GM21515 (cell line): ENCODE data around the gene HTR1D.

Experiments
- ATAC-seq: cut with Tn5 transposase; IDR thresholded peaks from one replicate; pipeline ENCODE4 v1.9.1; 2021; ENCODE audit not compliant: unreplicated experiment

Gene HTR1D

DNA sequence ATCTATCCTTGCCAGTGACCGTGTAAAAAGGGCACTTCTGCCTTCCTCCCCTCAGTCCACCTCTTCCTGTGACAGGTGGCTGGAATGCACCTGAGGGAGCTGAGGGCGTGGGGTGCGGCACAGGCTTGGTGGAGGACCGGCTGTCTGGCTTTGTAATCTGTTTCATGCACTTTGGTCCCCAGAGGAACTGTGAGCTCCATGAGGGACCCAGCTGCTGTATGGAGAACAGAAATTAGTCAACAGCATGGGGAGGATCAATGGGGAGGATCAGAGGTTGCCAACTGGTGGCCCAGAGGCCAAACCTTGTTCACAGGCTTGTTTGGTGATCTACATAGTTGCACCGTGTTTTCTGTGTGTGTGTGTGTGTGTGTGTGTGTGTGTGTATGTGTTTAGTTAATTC, 29.7 kb downstream of the HTR1D start:
- no peak for ATAC-seq

DNA sequence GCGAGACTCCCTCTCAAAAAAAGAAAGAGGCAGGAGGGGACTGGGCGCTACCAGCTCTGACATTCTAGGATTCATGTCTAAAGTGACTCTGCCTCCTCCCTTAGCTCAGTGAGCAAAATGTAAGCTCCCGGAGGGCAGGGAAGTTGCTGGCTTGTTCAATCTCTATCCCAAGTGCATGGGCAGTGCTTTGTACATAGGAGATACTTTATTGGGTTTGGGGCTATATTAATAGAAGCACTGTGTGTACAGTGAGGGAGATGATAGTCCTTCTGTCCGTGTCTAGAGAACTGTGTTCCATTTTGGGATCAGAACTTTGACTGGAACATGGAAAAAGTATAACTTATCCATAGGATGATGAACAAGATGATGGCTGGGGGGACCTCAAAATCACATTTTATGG, 31.9 kb downstream of the HTR1D start:
- ATAC-seq: no peak

DNA sequence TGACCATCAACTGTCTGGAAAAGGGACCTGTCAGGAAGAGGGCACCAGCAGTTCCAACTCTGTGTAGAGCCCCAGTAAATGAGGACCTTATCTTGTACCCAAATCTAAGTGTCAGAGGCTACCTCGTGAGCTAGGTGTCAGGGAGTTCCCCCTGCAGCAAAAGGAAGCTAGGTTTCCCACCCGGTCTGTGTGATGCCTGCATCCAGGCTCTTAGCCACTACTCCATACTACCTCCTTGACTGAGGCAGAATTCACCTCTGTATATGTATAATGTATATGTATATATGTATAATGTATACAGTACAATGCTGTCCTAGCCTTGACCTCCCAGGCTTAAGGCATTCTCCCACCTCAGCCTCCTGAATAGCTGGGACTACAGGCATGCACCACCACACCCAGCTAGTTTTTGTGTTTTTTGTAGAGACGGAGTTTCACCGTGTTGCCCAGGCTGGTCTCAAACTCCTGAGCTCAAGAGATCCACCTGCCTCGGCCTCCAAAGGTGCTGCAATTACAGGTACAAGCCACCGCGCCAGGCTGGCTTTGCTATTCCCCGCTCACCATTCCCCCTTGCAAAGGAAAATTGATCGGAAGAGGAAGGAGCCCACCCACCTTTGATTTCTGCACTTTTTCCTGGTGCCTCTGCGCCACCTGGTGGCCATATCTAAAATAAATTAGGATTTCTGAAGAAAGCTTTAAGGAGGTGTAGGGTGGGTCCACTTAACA, 32.9 kb downstream of the HTR1D start:
- ATAC-seq: no peak

DNA sequence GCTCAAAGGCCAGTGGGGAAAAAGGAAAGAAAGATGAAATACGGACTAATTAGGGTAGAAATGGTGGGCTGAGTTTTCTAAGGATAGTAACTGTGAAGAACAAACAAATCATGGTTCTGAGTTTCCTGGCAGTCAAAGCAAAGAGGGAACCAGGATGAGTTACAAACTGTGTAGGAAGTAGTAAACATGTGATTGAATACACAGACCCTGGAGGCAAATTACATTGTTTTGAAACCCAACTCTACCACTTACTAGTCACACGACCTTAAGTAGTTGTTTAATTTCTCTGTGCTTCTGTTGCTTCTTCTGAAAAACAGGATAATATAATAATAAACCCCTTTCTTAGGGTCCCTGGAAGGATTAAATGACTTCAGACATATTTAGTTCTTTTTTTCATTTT, 37.4 kb downstream of the HTR1D start:
- ATAC-seq: no peak

DNA sequence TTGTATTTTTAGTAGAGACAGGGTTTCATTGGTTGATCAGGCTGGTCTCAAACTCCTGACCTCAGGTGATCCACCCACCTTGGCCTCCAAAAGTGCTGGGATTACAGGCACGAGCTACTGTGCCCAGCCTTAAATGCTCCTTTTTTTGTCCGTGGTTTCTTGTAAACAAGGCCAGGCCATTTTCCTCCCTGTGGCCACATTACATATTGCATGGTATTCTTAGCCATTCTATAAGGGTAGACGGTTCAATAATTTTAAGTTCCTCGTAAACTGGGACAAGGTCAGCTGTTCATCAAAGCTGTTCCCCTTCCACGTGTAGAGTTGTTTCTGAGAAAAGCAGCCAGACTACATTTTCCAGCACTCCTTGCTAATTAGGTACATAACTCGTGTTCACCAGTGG, 38.4 kb downstream of the HTR1D start:
- ATAC-seq: no peak

DNA sequence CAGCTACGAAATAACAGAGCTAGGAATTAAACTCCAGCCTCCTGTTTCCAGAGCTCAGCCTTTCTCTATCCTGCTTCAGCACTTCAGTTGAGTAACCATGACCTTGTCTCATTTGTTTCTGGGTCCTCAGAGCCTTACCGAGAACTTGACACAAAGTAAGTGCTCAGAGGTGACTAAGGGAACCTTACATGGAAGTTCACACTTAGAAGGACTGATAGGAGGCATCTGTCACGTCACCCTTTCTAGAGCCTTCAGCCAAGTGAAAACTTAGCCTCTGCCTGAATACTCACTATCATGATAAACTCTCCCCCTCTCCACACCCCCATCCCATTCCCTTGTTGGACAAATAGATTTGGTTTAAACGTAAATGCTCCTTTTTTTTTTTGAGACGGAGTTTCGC, 38.9 kb downstream of the HTR1D start:
- ATAC-seq: no peak

DNA sequence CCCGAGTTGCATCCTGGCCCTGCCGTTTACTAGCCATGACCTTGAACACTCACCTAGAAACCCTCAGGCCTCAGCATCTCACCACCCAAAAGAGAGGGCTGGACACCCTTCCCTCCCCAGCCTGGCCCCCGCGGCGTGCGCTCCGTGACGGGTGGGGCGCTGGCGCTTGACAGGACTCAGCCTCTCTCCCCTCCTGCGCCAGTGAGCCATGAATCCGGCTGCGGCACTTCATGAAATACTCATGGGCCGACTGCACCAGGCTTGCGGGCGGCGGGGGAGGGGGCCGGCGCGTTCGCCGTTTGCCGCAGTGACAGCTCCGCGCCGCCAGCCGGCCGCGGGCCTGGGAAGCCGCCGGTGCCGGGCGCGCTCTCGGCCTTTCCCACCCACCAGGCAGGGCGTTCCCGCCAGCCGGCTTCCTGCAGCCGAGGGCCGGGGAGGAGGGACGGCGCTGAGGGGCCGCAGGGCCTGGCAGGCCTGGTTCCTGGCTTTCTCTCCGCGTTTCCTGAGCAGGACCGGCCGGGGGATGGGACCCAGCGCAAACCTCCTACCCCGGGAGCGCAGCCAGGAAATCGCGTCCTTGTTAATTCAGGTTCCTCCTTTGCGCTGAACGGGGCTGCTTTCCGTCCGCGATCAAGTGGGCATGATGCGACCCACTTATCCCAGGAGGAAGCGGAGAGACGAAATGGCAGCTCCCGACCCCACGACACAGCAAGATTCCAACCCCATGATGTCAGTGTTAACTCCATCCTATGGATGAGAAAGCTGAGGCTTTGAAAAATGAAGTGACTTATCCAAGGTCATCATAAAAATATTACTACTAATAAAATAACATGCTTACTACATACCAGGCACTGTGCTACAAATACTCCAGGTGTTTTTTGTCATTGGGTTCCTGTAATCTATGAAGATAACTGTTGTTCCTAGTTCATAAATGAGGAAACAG, 39.6 kb downstream of the HTR1D start:
- peak; percentile 78 for ATAC-seq

DNA sequence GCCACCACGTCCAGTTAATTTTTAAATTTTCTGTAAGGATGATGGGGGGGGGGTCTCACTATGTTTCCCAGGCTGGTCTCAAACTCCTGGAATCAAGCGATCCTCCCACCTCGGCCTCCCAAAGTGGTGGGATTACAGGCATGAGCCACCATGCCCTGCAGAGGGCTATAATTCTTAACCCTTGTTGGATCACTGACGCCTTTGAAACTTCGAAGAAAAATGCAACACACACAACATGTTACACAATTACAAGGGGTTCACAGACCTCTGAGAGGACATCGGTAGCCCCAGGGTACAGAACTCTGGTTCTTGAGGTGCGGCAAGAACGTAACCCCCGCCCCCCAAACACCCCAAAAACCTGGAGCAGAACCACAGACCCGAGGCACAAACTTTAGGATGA, 40.3 kb downstream of the HTR1D start:
- no peak for ATAC-seq

DNA sequence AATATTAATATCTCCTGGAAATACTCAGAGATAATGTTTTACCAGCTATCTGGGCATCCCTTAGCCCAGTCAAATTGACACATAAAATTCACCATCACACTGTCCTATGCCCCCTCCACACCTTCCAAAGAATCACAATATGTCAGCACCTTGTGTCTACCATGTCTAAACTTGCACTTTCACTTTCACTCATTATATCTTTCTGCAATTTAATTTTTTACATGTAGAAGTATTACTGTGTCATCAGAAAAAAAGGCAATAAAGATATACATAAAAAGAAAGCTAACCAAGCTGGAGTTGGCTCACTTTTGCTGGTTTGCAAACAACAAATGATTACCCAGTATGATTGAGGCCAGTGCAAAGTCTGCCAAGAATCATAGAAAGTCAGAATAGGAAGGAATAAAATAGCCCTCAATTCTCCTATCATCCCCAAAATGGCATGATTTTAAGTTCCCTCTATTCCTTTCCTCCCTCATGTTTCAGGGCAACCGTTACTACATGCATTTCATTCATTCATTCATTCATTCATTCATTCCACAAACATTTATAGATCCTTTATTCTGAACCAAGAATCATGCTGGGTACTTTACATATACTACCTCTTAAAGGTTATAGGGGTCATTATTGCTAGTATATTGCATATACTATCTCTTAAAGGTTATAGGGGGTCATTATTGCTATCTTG, 42.7 kb downstream of the HTR1D start:
- ATAC-seq: no peak

DNA sequence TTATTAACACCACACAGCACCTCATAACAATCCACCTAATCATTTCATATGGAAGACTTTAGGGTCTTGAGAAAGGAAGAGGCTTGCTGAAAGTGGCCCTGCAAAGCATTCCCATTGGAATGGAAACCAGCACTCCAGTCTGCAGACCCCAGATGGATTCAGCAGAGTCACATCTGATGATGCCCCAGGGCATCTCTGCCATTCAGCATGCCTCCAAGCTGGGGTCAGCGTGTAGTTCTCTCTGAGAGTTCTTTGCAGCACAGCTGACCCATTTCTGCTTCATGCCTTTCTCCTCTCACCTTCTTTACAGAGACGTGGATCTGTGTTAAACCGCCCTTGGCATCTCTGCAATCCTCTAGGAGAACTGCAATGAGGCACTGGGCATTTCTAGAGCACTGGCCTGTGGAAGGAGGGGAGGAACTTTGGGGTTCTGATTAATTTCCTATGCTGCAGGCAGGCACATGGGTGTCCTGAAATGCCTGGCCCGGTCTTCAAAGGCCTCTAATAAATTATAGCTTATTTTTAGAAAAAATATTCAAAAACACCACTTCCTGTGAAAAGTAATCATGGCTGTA, 46.0 kb downstream of the HTR1D start:
- ATAC-seq: no peak

DNA sequence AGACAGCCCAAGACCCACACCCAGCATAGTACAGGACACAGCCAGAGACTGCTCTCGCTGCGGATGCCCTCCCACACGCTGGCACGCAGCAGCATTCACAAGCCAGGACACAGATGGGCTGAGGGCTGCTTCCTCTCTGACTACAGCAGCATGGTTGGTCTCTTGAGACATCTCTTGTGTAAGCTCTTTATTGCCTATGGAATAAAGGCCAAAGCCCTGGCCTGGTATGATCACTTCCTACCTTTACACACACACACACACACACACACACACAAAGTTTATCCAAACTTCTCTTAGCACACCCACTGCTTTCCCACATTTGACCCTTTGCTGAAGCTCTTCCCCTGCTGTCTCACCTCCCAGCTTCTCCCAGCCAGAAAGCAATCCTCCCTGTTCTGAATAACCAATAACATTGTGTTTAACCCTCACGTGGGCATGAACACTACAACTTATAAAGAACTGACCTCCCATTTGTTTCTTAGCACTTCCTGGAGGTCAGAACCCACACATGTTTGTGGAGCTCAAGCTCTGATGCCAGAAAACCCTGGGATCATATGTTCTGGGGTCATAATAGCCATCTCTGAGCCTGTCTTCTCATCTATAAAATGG, 47.5 kb downstream of the HTR1D start:
- no peak for ATAC-seq

DNA sequence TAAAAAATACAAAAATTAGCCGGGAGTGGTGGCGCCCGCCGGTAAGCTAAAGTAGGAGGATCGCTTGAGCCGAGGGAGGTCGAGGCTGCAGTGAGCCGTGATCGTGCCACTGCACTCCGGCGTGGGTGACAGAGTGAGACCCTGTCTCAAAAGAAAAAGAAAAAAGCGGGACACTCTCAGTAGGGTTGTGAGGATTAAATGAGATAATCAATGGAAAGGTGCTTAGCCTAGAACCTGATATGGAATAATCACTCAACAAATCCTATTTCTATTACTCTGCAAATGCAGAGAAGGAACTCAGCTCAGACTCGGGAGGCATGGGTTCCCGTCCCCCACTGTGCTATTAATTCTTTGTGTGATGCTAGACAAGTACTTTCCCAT, 48.1 kb downstream of the HTR1D start:
- no peak for ATAC-seq

DNA sequence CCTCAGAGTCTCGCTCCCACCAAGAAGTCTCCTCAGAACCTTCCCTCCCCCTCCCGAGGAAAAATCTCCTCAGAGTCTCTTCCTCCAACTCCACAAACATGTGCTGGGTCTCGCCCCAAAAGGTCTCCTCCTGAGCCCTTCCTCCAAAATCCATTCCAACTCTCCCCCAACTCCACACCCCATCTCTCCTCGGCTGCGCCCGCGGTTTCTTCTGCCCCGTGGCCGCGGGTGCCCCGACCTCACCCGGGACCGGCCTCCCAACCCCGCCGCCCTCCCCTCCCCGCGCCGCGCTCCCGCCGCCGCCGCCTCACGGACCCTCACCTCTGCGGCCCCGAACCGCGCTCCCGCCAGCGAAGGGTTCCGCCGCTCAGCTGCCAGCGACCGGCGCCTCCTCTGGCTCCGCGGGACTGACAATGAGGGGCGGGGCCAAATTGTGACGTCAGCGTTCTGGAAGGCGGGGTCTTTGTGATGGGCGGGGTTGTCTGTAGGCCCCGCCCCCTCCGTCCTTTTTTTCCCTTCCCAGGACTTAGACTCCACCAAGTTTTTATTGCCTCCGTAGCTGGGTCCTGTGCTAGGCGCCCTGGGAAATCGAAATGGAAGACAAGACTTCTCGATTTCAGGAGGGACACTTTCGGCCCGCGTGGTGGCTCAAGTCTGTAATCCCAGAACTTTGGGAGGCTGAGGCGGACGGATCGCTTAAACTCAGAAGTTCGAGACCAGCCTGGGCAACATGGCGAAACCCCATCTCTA, 48.7 kb downstream of the HTR1D start, which contains the start of gene LUZP1:
Gene LUZP1, minus strand, starts transcription at position 412 of the 750 bp plus-strand sequence.
- ATAC-seq: peak; percentile 73

DNA sequence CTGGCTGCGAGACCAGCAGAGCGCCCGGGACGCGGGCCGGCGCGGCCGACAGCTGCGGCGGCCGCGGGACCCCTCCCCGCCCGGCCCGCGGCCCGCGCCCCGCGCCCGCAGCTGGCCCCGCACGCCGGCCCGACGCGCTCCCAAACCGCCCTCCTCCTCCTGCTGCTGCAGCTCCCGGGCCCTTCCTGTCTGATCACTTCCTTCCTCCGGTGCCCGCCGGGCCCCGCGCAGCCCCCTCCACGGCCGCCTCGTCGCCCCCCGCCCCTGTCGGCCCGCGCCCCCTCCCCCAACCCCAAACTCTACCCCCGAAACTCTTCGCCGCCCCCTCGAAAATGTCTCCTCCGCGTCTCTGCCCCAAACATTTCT, 49.2 kb downstream of the HTR1D start:
- ATAC-seq: no peak

DNA sequence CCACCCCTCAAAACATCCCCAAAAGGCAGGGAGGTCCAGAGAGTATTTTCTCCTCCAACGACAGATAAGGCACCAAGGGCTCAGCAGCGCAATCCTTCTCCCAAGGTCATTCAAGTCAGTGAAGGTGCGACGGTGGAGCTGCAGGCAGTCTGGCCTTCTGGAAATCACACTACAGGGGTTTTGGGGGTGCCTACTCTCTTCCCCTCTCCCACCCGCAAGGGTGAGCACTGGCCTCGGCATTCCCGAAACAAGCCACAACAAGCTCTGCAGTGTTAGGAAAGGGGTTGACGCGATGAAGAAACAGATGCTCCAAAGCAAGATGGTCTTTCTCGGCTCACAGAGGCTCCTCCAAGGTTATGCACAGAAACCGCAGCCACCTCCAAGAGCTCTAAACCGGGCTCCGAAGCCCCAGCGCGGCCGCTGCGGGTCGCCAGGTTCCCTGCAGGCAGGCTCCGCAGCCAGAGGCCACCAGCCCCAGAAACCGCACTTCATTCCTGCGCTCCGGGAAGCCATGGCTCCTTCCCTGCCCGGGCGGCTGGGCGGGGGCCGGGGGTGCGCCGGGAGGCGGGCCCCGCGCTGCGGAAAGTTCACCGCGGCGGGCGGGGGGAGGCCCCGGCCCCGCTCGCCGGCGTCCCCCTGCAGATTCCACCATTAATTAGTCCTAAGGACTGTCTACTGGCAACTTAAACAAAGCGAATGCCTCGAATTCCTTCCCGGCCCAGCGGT, 49.8 kb downstream of the HTR1D start:
- ATAC-seq: no peak

DNA sequence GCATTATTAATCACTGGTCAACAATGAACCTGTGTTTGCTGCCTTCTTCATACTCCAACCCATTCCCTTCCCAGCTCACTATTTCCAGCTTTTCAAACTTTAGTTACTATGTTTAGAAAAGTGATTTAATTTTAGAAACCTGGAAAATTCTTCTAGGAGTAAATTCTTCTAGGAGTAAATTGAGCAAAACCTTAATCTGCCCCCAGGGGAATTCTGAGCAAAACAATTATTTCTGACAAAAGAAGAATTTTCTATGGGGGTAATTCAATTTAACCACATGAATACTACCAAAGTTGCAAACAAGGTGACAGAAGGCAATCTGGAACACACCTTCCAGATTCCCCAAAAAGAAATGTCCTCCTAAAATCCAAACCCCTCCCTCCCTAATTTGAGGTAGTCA, 50.4 kb downstream of the HTR1D start:
- ATAC-seq: no peak

DNA sequence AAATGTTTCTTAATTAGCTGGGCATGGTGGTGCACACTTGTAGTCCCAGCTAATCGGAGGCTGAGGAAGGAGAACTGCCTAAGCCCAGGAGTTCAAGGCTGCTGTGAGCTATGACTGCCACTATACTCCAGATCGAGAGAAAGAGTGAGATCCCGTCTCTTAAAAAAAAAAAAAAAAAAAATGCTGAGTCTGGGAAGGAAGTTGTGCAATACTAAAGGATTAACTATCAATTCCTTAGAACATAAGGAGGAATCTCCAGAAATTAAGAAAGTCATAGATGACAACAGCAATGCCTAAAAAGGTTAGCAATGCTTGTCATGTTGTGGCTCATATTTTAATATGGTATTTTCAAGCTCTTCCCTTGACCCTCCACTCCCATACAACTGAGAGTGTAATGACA, 53.9 kb downstream of the HTR1D start:
- no peak for ATAC-seq

DNA sequence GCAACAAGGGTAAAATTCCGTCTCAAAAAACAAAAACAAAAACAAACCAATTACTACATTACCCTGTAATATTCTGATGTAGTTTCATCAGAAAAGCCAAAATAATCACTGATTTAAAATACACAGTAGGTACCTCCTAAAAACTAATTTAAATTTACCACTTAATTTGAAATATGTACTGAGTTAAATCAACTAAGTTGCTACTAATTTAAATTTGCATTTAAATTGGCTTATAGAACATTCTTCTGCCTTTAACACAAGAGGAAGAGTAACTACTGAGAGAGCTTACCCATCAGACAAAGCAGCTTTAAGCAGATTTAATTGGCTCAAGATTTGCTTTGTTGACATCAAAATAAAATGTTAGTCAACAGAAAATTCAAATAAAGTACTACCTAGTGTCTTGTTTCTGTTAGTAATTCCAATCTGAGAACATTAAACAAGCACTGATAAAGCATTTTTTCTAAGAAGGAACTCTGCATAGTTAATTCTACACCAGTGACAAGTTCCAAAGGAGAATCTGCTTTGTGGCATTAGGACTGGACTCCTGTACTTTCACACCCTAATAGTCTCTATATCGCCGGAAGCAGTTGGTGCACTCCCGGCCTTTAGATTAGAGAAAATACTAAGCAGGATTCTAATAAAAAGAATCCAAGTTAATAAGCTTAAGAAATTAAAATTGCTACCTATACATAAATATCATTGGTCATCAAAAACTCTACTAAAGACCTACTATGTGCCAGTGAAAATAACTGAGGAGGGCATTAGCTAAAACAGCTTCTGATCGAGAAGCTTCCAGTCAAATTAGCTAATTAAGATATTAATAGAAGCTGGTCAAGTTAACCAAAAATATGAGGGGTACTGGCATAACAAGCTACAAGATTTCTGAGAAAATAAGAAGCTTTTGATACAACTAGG, 57.1 kb downstream of the HTR1D start:
- ATAC-seq: no peak

DNA sequence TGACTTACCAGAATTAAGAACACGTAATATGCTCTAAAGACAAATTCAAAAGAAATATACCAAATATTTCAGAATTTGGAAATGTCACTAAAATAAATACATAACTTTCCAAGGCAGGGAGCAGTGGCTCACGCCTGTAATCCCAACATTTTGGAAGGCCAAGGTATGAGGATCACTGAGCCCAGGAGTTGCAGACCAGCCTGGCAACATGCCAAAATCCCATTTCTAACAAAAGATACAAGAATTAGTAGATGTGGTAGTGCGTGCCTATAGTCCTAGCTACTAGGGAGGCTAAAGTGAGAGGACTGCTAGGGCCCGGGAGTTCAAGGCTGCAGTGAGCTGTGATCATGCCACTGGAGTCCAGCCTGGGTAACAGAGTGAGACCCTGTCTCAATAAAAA, 60.4 kb downstream of the HTR1D start:
- no peak for ATAC-seq
